GM18517 (cell line): Measurements from ENCODE around the gene TC2N.
"Not testable (repeated sequence)": the region's sequence is repeated elsewhere in the genome, so short reads cannot be mapped to it uniquely, and the experiment has no call there.

Experiments used
- ATAC-seq: cut with Tn5 transposase; IDR thresholded peaks from one replicate; pipeline ENCODE4 v1.9.1; 2021; ENCODE audit warnings: mild to moderate bottlenecking, moderate library complexity; ENCODE audit not compliant: unreplicated experiment

TC2N gene

DNA sequence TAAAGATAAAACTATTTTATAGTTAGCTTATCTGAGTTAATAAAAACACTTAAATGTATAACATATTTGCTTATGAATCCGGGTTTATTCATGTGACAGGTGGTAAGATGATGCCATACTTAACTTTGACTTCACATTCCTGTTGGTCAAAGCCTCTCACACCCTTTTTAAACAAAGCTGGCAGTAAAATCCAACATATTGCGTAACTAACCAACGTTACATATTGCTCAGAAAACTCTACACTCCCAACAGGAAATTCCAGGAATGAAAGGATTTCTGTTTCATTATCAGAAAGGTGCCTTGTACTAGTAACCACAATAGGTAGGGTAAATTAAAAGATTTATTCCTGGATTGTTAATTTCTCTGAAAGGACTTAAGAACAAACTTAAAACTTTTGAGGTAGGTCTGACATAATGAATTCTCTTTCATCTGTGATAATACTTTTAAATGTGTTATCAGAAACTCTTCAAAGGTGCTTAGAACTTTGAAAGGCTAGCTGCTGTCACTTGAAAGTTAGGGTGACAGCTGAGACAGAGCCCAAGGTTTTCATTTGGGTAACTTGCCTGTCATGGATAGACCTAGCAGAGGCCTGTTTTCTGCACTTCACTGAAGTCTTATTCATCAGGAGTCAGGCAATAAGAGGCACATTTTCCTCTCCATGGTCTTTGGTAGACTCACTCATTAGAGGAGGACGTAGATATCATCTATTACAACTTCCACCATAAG is 111.6 kb downstream of the TC2N start:
- no peak for ATAC-seq

DNA sequence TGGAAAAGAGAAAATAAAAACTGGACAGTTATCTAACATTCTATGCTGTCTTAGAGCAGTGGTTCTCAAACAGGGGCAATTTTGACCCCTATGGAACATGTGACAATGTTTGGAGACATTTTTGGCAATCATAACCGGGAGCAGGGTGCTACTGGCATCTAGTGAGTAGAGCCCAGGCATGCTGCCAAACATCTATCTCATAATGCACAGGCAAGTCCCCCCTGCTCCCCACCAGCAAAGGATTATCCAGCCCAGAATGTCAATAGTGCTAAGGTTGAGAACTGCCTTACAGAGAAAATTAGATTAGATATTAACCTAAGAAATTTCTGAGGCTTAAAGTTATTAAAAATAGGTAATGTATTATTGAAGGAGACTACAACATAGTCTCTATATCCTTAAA is 112.5 kb downstream of the TC2N start:
- ATAC-seq = no peak

DNA sequence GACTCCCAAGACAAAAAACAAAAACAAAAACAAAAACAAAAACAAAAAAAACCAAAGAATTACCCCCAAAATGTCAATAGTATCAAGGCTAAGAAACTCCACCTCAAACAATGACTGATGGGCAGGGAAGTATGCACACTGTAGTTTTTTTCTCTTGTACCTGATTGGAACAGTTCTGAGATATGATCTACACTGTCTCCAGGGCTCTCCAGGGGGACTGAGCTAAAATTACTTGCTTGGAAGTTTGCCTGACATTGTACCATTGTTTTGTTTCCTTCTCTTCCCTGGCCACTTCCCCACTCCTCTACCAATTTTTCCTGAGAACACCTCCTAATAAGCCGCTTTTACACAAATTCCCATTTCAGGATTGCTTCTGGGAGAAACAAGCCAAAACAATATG is 113.2 kb downstream of the TC2N start:
- ATAC-seq = no peak

DNA sequence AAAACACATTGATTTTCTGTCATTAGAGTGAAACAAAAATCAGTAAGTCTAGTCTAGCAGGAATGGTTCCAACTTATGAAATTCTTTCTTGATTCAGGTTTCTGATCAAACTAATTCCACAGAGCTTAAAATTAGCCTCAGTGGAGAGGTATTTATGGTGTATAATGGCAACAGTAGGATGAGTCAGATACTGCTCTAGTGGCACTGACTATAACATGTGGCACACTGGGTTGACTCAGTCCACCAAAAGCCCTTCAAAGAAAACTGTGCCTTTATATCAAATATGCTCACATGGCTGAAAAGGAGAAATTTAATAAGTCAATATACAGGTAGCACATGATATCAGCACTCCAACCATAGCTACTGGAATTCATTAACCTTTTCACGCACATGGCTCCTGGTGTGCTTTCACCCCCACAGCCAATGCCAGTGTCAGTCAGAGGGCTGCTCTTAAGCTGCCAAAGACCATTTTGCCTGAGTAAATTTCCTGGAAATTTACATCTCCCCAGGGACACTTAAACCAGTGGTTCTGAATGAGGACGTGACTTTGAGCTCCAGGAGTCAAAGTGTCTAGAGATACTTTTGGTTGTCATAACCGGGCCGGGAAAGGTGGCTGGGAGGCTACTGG is 113.7 kb downstream of the TC2N start:
- no peak for ATAC-seq

DNA sequence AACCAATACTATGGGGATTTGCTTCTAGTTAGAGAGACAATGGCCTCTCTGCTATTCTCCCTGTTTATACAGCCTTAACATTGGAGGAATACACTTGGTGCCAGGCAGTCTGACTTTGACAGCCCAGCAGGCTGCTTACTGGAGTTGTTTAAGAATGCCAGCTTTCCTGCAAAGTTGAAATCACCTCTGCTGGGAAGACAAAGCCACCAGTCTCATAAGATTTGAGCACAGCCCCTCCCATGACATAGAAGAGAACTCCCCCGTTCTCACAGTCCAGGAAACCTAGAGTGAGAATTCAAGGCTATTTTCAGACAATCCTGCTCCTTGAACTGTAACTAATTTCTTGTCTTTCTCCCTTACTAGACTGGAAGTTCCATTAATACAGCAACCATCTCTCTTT is 114.4 kb downstream of the TC2N start:
- no peak for ATAC-seq

DNA sequence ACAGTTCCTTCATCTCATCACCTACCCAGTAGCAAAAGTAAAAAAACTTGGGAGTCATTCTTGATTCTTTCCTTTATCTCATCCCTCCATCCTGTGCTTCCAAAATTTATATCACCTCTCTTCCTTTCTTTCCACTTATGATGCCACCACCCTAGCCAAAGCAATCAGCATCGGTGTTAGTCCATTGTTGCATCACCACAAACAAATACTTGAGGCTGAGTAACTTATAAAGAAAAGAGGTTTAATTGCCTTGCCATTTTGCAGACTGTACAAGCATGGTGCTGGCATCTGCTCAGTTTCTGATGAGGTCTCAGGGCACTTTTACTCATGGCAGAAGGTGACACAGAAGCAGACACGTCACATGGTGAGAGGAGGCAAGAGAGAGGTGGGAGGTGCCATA is 115.6 kb downstream of the TC2N start:
- no peak for ATAC-seq

DNA sequence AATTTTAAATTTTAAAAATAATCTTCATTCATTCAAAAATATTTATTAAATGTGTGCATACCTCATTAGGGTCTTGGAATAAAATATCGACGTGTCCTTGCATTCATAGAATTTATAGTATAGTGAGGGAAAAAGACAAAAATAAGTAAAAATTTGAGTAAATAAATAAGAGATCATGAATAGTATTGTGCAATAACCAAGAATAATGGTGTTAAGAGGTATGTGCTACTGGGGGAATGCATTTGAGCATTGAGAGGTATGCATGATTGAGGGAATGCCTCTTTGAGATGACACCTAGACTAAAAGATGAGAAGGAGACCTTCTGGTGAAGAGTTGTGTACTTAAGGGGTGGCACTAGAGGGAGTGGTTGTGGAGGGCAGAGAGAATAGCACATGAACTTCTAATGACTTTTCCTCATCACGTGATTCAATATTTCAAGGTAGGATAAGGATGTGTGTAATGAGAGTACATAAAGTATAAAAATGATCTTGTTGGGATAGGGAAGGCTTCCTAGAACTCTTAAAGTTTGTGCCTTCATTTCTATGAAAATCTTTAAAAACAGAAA is 116.6 kb downstream of the TC2N start:
- no peak for ATAC-seq

DNA sequence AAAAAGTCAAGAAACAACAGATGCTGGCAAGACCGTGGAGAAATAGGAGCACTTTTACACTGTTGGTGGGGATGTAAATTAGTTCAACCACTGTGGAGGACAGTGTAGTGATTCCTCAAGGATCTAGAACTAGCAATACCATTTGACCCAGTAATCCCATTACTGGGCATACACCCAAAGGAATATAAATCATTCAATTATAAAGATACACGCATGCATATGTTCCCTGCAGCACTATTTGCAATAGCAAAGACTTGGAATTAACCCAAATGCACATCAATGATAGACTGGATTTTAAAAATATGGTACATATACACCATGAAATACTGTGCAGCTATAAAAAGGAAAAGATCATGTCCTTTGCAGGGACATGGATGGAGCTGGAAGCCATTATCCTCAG is 117.5 kb downstream of the TC2N start:
- ATAC-seq = no peak

DNA sequence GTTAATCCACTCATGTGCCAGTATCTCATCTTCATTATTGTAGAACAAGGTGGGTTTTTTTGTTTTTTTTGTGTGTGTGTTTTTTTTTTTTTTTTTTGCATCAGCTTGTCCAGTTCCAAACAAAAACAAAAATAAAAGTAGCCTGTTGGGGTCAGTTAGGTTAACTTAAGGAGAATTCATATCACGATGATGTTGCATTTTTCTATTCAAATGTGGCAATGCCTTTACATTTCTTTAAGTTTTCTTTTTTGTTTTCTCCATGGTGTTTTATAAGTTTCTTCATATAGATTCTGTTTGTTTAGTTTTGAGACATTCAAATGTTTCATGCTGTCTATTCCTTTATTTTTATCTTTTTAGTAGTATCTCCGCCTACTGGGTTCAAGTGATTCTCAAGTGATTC is 119.3 kb downstream of the TC2N start:
- no peak for ATAC-seq

DNA sequence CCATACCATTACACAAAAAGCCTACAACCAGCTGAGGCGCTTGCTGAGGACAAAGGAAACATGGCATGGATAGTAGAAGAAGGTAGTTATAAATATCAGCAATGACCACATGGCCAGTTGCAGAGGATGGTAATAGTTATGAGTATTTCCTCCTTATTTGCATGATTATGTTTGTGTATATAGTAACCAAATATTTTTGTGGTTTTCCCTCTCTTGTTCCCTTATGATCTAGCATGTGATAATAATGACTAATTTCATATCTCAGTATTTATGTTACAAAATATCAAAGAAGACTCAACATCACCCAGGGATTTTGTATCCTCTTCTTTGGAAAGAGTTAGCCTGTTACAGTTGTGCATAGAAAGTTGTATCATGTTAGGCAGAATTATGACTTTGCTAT is 122.0 kb downstream of the TC2N start:
- no peak for ATAC-seq

DNA sequence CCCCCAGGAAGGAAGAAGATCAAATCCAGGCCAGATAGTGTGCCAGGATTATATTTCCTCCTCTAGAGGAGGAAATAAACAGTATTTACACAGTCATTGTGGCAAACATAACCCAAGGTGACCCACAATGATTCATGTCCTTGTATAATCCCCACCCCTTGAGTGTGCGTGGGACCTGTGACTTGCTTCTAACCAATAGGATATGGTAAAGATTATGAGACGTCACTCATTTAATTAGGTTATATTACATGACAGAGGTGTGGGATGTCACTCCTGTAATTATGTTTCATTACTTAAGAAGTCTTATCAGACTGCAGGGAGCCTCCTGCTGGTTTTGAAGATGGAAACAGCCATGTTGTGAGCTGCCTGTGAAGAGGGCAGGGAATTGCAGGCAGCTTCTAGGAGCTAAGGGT is 123.3 kb downstream of the TC2N start:
- no peak for ATAC-seq

DNA sequence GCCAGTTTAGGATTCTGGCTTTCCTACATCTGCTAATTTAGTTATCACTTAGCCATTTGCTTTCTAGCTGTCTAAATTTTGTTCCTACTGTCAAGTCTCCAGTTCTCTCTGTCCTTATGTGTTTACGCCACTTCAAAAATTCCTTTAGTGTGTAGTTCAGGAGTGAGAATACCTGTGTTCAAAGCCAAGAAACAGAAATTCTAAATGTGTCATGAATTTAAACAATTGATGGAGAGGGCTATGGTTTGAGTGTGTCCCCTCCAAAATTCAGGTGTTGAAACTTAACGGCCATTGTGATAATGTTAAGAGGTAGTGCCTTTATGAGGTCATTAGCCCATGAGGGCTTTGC is 124.1 kb downstream of the TC2N start:
- ATAC-seq = no peak

DNA sequence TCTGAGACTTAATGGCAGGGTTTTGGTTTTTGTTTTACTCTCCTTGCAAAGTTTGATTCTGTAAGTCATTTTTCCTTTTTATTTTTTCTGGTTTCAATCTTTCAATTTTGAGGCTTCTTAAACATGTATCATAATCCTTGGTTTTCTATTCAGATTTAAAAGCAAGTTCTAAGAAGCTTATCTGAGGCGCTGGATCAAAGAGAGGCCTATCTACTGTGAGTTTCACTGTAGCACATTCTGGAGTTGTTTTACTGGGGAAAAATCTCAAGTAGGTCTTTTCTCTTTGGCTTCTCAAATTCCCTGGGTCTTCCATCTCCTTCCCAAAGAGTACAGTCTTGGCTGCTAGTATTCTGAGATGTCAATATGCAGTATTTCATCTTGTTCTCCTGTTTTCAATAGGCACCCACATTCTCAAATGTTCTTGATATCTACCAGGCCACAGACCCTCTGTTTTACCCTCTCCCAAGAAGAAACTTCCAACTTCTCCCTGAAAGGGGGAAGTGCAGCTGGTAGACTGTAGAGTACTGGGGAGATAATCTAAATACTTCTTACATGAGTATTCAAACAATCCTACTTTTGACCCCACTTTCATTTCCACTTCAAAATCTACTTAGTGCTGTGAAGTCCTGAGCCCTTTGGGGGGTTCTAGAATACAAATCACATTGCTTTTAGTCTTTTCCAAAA is 124.6 kb downstream of the TC2N start:
- no peak for ATAC-seq

DNA sequence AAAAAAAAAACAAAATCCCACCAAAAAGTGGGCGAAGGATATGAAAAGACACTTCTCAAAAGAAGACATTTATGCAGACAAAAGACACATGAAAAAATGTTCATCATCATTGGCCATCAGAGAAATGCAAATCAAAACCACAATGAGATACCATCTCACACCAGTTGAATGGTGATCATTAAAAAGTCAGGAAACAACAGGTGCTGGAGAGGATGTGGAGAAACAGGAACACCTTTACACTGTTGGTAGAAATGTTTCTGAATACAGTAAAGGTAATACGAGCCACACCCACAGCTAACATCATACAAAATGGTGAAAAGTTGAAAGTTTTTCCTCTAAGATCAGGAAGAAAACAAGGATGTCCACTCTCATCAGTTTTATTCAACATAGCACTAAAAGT is 127.5 kb downstream of the TC2N start:
- ATAC-seq = not testable (repeated sequence)

DNA sequence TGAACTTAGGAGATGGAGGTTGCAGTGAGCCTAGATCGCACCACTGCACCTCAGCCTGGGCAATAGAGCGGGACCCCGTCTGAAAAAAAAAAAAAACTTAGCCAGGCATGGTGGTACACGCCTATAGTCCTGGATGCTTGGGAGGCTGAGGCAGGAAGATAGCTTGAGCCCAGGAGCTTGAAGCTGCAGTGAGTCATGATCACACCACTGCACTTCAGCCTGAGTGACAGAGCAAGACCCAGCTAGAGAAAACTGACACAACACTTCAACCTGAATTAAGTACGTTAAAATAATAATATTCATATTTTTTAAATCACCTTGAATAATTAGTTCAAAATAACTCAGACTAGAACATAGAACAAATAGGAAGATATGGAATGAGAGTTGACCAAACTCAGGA is 129.7 kb downstream of the TC2N start:
- no peak for ATAC-seq

DNA sequence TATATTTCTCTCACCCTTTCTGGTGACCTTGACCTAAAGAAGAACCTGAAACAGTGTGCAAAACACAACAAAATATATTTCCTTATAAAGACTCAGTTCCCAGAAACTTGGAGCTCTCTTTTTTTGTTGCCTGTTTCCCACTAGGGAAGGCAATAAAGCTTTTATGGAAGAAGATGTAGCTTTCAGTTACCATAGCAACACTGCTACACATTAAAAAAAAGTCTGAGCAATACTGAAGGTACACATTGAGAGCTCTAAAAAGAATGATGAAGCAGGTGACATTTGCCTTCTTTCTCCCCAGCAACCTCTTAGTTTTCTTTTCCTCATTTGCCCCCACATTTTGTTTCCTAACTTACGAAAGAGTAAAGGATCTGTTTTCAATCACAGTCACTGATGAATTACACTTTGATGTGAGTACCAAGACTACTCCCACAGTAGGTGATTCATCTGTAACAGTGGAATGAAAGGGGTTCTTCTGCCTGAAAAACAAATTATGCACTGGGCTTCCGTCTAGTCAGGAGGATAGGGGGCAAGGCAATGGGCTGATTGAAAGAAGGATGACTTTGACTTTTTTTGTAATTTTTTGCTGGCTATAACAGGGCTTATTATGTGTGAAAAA is 134.4 kb downstream of the TC2N start:
- ATAC-seq = no peak

DNA sequence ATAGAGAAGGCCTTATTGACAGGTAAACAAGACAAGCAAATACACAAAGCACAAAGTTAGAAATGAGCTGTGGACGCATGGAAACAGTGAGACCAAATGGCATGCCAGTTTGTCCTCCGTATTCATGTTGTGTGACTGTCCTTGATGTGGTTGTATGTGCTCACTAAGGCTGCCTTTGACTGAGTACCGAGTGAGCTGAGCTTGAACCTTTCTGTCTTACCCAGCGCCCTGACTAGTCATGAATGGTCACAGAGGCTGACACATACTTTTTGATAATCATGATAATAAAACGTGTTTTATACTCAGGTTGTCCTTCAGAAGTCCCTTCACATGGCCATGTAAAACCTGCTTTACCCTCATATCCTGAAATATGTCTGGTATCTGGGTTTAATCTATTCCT is 134.9 kb downstream of the TC2N start:
- ATAC-seq = no peak

DNA sequence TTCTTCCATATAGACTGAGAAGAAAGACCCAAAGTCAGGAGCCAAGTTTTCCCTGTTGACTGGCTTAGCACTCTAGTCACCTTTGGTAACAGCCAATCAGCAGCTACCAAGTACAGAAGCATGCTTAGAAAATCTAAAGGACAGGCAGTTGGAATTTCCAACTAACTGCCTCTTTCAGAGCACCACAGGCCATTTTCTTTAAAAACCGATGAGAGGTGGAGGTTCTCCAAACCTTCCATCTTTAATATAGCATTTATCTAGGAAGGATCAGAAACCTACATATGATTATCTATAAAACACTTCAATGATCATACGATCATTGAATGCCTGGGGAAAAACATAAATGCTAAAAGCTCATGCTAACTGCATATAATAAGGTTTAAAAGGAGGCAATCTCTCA is 135.3 kb downstream of the TC2N start, which contains the start of gene CATSPERB:
CATSPERB (minus strand) TSS at position 101 of the 400 bp plus-strand sequence. CDS start 2,607 bp downstream, outside the sequence.
- no peak for ATAC-seq

DNA sequence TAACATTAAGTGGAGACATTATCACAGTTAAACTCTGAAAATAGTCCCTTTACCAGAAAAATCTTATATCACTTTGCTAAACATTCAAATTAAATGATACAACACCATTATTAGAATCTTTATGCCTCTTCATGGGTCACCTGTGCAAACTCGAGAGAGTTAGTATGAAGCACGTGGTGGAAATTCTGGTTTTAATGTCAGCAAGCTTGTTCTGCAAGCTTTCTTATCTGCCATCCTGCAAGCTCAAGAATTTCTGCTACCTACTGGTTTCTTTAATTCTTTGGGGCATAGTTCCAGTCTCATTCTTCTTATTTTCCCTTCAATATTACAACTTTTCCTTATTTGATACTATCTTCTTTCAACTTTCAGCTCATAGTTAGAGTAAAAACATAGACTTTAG is 136.3 kb downstream of the TC2N start:
- ATAC-seq = no peak

DNA sequence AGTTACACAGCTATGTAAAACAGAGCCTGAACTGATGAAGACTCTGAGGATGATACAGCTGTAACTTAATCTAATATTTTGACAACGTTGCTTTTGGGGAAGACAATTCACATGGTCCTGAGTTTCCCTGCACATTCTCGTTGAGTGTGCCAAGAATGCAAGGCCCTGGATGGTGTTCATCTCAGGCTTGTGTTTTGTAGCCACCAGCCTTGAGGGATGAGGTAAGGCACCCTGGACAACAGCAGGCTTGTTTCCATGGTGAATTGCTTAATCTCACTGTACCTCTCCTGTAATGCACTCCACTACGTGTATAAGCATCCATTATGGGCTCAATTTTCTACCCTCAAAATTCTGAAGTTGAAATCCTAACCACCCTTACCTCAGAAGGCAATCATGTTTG is 137.6 kb downstream of the TC2N start:
- ATAC-seq = no peak
